Nephron (organoid): ENCODE data around the gene LRRFIP2.

Experiments used
- H3K27ac Mint-ChIP-seq, 3 experiments: 2 replicates each; pipeline ENCODE4 v1.8.0; 2020; ENCODE audit warnings: mixed read lengths in 3 of 3, mild to moderate bottlenecking in 2 of 3, moderate library complexity in 1 of 3
- H3K27me3 Mint-ChIP-seq: 2 replicates; pipeline ENCODE4 v1.8.0; 2021; ENCODE audit warnings: low read depth, mild to moderate bottlenecking, moderate library complexity, mixed read lengths
- H3K36me3 Mint-ChIP-seq: 2 replicates; pipeline ENCODE4 v1.8.0; 2020; ENCODE audit warnings: low read depth, mixed read lengths
- H3K4me1 Mint-ChIP-seq: 2 replicates; pipeline ENCODE4 v1.8.0; 2020; ENCODE audit warnings: mixed read lengths
- H3K4me3 Mint-ChIP-seq, 3 experiments: 2 replicates each; pipeline ENCODE4 v1.8.0; 2020; ENCODE audit warnings: mild to moderate bottlenecking in 3 of 3, mixed read lengths in 3 of 3, moderate library complexity in 2 of 3
- H3K9me3 Mint-ChIP-seq: 2 replicates; pipeline ENCODE4 v1.8.0; 2020; ENCODE audit warnings: mixed read lengths
- CTCF ChIP-seq, 3 experiments: fragments of 200-600 bp; sonication (generic); IDR thresholded peaks; one replicate each; pipeline ENCODE4 v1.5.0; 2021; ENCODE audit warnings: antibody characterized with exemption in 3 of 3; ENCODE audit not compliant: unreplicated experiment in 3 of 3

Gene LRRFIP2

GRCh38 chr3:37029516-37030163, 144.7 kb downstream of the LRRFIP2 start:
- no peaks in the 10 kb centered on the region for H3K4me1 Mint-ChIP-seq
- no peak overlapping the region for H3K27ac Mint-ChIP-seq
- TF ChIP-seq CTCF (IDR thresholded peaks at IDR 0.05; ENCODE audit: unreplicated experiment in 3 of 3) = no peak
- no peaks in the 10 kb centered on the region for H3K27me3 Mint-ChIP-seq
- no peak overlapping the region for H3K4me3 Mint-ChIP-seq
- peaks cover 11% of the 10 kb centered on the region for H3K9me3 Mint-ChIP-seq
- H3K36me3 Mint-ChIP-seq = peaks cover 84% of the 10 kb centered on the region

GRCh38 chr3:37029111-37029510, 145.3 kb downstream of the LRRFIP2 start:
- Mint-ChIP-seq H3K4me3 (no peak overlapping the region), H3K4me1 (no peaks in the 10 kb centered on the region), H3K9me3 (peaks cover 12% of the 10 kb centered on the region), H3K27me3 (no peaks in the 10 kb centered on the region), H3K36me3 (peaks cover 84% of the 10 kb centered on the region), H3K27ac (no peak overlapping the region)
- TF ChIP-seq CTCF (IDR thresholded peaks at IDR 0.05; ENCODE audit: unreplicated experiment in 3 of 3) = no peak

- Mint-ChIP-seq H3K4me1 (no peaks in the 10 kb centered on the region), H3K36me3 (peaks cover 85% of the 10 kb centered on the region), H3K27me3 (no peaks in the 10 kb centered on the region), H3K27ac (no peak overlapping the region), H3K4me3 (no peak overlapping the region), H3K9me3 (peaks cover 13% of the 10 kb centered on the region)
- no peak for TF ChIP-seq CTCF (IDR thresholded peaks at IDR 0.05; ENCODE audit: unreplicated experiment in 3 of 3)
These were observed 146.1 kb downstream of the LRRFIP2 start for GRCh38 chr3:37028329-37028728.

- H3K4me3 Mint-ChIP-seq = no peak overlapping the region
- H3K36me3 Mint-ChIP-seq = peaks cover 88% of the 10 kb centered on the region
- no peak for TF ChIP-seq CTCF (IDR thresholded peaks at IDR 0.05; ENCODE audit: unreplicated experiment in 3 of 3)
- H3K27me3 Mint-ChIP-seq = no peaks in the 10 kb centered on the region
- H3K9me3 Mint-ChIP-seq = peaks cover 22% of the 10 kb centered on the region
- H3K4me1 Mint-ChIP-seq = no peaks in the 10 kb centered on the region
- no peak overlapping the region for H3K27ac Mint-ChIP-seq
These were observed 147.5 kb downstream of the LRRFIP2 start for GRCh38 chr3:37026851-37027250.

GRCh38 chr3:37025561-37026335, 148.6 kb downstream of the LRRFIP2 start:
- H3K4me1 Mint-ChIP-seq = no peaks in the 10 kb centered on the region
- H3K9me3 Mint-ChIP-seq = peaks cover 22% of the 10 kb centered on the region
- no peaks in the 10 kb centered on the region for H3K27me3 Mint-ChIP-seq
- H3K36me3 Mint-ChIP-seq = peaks cover 88% of the 10 kb centered on the region
- H3K27ac Mint-ChIP-seq = no peak overlapping the region
- H3K4me3 Mint-ChIP-seq = no peak overlapping the region
- no peak for TF ChIP-seq CTCF (IDR thresholded peaks at IDR 0.05; ENCODE audit: unreplicated experiment in 3 of 3)
